ENCODE data around the gene SPRY1. TPM values are rescaled to one million over a fixed set of nuclear protein-coding genes. Genes with fewer than 3 reads are reported as not detected.

SPRY1 gene
- total RNA-seq, 2 donors from 2014 or later: 147 to 215 TPM

DNA sequence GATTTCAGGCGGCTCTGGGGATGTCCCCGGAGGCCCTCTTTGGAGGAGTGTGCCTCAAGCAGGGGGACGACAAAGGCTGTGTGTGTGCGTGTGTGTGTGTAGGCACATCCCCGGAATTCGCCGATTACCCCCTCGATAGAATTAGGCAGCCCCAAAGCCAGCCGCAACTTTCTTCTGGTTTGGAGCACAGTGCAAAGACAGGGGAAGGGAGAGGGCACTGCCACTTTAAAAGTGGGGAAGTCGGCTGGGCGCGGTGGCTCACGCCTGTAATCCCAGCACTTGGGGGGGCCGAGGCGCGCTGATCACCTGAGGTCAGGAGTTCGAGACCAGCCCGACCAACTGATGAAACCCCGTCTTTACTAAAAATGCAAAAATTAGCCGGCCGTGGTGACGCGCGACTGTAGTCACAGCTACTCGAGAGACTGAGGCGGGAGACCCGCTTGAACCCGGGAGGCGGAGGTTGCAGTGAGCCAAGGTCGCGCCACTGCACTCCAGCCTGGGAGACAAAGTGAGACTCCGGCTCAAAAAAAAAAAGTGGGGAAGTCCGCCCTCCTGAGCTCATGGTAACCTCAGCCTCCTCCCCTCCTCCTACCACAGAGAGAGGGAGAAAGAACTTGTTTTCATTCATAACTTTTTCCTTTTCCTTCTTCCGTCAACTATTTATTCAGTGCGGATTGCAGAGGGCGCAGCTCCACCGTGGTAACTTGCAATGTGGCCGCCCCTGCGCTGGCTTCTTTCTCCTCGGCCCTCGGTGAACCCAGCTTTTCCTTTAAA is 2.4 kb downstream of the SPRY1 start:
- H3K4me1 ChIP-seq (ENCODE audit: control insufficient read depth in 1 of 2, low read depth in 2 of 2): peaks cover 0 to 36% of the 10 kb centered on the region in 2 donors
- DNase-seq (ENCODE audit: low spot score) (no peak), ATAC-seq (ENCODE audit: insufficient number of reproducible peaks, low FRiP score, low read depth) (no peak)
- H3K27me3 ChIP-seq (replicated peaks; ENCODE audit: insufficient read depth): no peaks in the 10 kb centered on the region
- TF ChIP-seq, protein P1, sequence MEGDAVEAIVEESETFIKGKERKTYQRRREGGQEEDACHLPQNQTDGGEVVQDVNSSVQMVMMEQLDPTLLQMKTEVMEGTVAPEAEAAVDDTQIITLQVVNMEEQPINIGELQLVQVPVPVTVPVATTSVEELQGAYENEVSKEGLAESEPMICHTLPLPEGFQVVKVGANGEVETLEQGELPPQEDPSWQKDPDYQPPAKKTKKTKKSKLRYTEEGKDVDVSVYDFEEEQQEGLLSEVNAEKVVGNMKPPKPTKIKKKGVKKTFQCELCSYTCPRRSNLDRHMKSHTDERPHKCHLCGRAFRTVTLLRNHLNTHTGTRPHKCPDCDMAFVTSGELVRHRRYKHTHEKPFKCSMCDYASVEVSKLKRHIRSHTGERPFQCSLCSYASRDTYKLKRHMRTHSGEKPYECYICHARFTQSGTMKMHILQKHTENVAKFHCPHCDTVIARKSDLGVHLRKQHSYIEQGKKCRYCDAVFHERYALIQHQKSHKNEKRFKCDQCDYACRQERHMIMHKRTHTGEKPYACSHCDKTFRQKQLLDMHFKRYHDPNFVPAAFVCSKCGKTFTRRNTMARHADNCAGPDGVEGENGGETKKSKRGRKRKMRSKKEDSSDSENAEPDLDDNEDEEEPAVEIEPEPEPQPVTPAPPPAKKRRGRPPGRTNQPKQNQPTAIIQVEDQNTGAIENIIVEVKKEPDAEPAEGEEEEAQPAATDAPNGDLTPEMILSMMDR (IDR thresholded peaks at IDR 0.05): no peak
- no peaks in the 10 kb centered on the region for H3K9me3 ChIP-seq
- H3K27ac ChIP-seq: peak overlapping the region; percentile 83 to 88
- peaks cover 11% of the 10 kb centered on the region for H3K36me3 ChIP-seq
- peak overlapping the region; percentile 74 for H3K4me3 ChIP-seq

DNA sequence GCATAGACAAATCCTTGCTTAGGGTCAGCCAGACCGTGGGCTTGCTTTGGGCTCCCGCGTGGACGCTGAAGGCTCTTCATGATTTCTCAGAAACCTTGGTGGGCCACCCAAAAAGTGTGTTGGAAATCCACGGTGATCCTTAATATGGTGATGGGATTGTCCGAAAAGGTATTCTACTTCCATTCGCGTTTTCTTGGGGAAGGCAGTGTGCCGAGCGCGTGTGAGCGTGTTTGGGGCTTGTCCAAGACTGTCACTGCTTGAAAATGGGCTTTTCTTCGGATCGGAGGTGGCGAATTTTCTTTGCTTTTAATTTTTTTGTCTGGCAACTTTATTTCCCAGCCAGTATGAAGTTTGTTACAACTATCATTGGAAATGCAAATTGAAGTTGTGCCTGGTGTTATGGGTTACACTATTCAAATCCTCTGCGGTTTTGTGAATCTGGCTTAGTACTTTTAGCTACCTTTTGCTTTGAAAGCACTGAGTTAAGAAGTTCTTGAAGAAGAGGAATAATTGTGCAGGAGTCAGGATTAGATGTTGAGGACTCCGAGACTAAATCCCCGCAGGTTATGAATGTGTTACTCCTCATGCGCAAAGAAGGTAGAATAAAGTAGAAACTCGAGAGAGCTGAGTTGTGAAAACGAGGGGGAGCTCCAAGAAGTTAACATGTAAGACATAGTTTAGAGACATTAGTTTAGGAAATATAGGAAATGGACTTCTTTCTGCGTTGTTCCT is 3.2 kb downstream of the SPRY1 start:
- H3K36me3 ChIP-seq: peaks cover 11% of the 10 kb centered on the region
- H3K4me1 ChIP-seq (ENCODE audit: control insufficient read depth in 1 of 2, low read depth in 2 of 2): peaks cover 0 to 40% of the 10 kb centered on the region in 2 donors
- peak overlapping the region; percentile 83 to 88 for H3K27ac ChIP-seq
- H3K9me3 ChIP-seq: no peaks in the 10 kb centered on the region
- TF ChIP-seq, protein P1 (IDR thresholded peaks at IDR 0.05): no peak
- no peak for DNase-seq (ENCODE audit: low spot score)
- H3K4me3 ChIP-seq: peak overlapping the region; percentile 74
- no peaks in the 10 kb centered on the region for H3K27me3 ChIP-seq (replicated peaks; ENCODE audit: insufficient read depth)
- no peak for ATAC-seq (ENCODE audit: insufficient number of reproducible peaks, low FRiP score, low read depth)

DNA sequence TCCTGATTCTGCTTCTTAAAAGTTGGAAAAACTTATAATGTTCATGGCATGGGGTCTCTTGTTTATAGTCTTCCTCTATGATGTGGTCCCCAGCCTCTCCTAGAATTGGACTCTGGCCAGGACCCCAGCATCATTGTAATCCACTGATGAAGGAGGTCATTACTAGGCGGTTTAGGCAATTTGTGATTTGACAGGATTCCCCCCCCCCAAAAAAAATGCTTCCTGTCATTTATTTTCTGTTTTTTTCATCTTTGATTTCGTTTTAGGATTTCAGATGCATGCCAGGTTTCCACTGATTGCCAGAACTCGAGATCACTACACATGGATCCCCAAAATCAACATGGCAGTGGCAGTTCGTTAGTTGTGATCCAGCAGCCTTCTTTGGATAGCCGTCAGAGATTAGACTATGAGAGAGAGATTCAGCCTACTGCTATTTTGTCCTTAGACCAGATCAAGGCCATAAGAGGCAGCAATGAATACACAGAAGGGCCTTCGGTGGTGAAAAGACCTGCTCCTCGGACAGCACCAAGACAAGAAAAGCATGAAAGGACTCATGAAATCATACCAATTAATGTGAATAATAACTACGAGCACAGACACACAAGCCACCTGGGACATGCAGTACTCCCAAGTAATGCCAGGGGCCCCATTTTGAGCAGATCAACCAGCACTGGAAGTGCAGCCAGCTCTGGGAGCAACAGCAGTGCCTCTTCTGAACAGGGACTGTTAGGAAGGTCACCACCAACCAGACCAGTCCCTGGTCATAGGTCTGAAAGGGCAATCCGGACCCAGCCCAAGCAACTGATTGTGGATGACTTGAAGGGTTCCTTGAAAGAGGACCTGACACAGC is 4.9 kb downstream of the SPRY1 start:
- H3K36me3 ChIP-seq: peaks cover 11% of the 10 kb centered on the region
- peaks cover 8 to 46% of the 10 kb centered on the region in 2 donors for H3K4me1 ChIP-seq (ENCODE audit: control insufficient read depth in 1 of 2, low read depth in 2 of 2)
- DNase-seq (ENCODE audit: low spot score) (no peak), ATAC-seq (ENCODE audit: insufficient number of reproducible peaks, low FRiP score, low read depth) (no peak)
- H3K27me3 ChIP-seq (replicated peaks; ENCODE audit: insufficient read depth): no peaks in the 10 kb centered on the region
- H3K27ac ChIP-seq: peak overlapping the region; percentile 26 to 39
- H3K4me3 ChIP-seq: peak overlapping the region; percentile 74
- H3K9me3 ChIP-seq: no peaks in the 10 kb centered on the region
- TF ChIP-seq, protein P1 (IDR thresholded peaks at IDR 0.05): no peak

DNA sequence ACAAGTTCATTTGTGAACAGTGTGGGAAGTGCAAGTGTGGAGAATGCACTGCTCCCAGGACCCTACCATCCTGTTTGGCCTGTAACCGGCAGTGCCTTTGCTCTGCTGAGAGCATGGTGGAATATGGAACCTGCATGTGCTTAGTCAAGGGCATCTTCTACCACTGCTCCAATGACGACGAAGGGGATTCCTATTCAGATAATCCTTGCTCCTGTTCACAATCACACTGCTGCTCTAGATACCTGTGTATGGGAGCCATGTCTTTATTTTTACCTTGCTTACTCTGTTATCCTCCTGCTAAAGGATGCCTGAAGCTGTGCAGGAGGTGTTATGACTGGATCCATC is 5.5 kb downstream of the SPRY1 start:
- Histone ChIP-seq H3K27ac (peak overlapping the region in 1 of 2 donors; percentile 26), H3K4me3 (peak overlapping the region; percentile 74), H3K4me1 (ENCODE audit: control insufficient read depth in 1 of 2, low read depth in 2 of 2) (peaks cover 8 to 46% of the 10 kb centered on the region in 2 donors), H3K9me3 (no peaks in the 10 kb centered on the region), H3K27me3 (replicated peaks; ENCODE audit: insufficient read depth) (no peaks in the 10 kb centered on the region), H3K36me3 (peaks cover 11% of the 10 kb centered on the region)
- ATAC-seq (ENCODE audit: insufficient number of reproducible peaks, low FRiP score, low read depth) (no peak), DNase-seq (ENCODE audit: low spot score) (no peak)
- TF ChIP-seq, protein P1 (IDR thresholded peaks at IDR 0.05): no peak
